Activated CD4-positive, CD25-positive, alpha-beta regulatory T cell treated with anti-CD3 and anti-CD28 coated beads, Interleukin-2, amount 50 U/mL, for 24 hours (primary cell): ENCODE measurements around the gene NSDHL.

ENCODE experiments used
- ATAC-seq, 2 donors: fragments of 150-1000 bp; cut with Tn5 transposase; one replicate each; pipeline ENCODE4 v1.10.0; 2021; ENCODE audit warnings: mild to moderate bottlenecking in 1 of 2, moderate library complexity in 1 of 2

Gene NSDHL

DNA sequence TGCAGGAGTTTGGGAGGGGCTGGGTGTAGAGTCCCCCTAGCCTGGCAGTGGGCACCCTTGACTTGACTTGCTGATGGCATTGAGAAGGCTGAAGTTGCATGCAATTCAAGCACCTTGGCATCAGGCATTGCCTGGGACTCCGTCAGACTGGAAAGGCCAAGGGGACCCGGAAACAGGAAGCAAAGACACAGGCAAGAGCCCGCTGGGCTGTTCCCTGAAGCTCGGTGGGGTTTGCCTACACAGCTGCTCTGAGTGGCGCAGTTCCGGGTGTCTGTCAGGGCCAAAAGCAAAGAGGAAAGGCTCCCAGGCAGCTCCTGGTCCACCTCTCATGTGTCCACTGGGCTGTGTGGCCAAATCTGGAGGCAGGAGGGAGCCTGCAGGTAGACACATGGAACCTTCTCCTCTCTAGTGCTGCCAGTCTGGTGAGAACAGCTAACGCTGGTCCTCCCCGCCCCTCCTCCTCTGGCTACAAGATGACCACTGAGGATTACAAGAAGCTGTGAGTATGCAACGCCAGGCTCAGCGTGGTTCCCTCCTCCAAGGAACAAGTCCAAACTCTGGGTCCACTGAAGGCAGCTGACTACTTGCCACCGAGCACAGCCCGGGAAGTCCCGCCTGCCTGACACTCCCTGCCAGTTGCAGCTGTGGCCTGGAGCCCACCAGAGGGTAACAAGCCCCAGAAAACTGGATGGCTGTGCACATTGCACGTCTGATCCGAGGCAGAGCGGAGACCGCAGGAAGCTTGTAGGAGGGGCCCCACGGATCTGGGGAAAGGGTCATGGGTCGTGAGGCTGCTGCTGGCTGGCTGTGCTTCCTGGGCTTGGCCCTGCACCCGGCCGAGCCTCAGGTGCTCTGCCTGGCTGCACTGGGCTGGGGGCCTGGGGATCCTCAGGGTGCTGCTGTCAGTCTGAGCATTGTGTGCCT lies 87.1 kb downstream of the NSDHL start:
- no peak for ATAC-seq

DNA sequence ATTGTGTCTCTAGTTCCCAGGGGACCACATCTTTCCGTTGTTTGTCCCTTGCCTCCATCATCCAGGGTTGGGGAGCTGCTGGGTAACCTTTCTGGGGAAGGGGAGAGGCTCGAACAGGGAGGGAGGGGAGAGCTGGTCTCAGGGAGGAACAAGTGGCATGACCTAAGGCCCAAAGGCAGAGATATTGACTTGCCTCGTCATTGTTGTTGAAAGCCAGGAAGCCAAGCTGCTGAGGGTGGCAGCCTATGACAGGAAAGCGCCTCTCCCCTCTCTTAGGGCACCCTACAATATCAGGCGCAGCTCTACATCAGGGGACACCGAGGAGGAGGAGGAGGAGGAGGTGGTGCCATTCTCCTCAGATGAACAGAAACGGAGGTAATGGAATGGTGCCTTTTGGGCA lies 87.8 kb downstream of the NSDHL start:
- no peak for ATAC-seq
